Measurements from ENCODE around the gene EXOC6.

The EXOC6 gene

GRCh38 chr10:92890471-92890870 is 42.2 kb downstream of the EXOC6 start:
- TF ChIP-seq ESRRG (CRISPR knock-in tag; IDR thresholded peaks at IDR 0.05) (no peak), GLIS3 (CRISPR knock-in tag; IDR thresholded peaks at IDR 0.05) (no peak), PPARA (CRISPR knock-in tag; IDR thresholded peaks at IDR 0.05; ENCODE audit: borderline replicate concordance) (no peak), TCF4 (CRISPR knock-in tag; IDR thresholded peaks at IDR 0.05; ENCODE audit: borderline replicate concordance) (no peak), ARNTL (CRISPR knock-in tag; IDR thresholded peaks at IDR 0.05; ENCODE audit: borderline replicate concordance, low read depth) (no peak), ZC3H10 (CRISPR knock-in tag; IDR thresholded peaks at IDR 0.05) (no peak), CREB5 (CRISPR knock-in tag; IDR thresholded peaks at IDR 0.05; ENCODE audit: low read depth) (no peak), SNAI2 (CRISPR knock-in tag; IDR thresholded peaks at IDR 0.05) (no peak), ZNF8 (CRISPR knock-in tag; IDR thresholded peaks at IDR 0.05) (no peak), TSHZ2 (CRISPR knock-in tag; IDR thresholded peaks at IDR 0.05) (no peak), ZNF565 (CRISPR knock-in tag; conservative IDR thresholded peaks at IDR 0.05; ENCODE audit: low read depth) (no peak), ZNF70 (CRISPR knock-in tag; IDR thresholded peaks at IDR 0.05) (no peak)
- TF ChIP-seq, protein P1, sequence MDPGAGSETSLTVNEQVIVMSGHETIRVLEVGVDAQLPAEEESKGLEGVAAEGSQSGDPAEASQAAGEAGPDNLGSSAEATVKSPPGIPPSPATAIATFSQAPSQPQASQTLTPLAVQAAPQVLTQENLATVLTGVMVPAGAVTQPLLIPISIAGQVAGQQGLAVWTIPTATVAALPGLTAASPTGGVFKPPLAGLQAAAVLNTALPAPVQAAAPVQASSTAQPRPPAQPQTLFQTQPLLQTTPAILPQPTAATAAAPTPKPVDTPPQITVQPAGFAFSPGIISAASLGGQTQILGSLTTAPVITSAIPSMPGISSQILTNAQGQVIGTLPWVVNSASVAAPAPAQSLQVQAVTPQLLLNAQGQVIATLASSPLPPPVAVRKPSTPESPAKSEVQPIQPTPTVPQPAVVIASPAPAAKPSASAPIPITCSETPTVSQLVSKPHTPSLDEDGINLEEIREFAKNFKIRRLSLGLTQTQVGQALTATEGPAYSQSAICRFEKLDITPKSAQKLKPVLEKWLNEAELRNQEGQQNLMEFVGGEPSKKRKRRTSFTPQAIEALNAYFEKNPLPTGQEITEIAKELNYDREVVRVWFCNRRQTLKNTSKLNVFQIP (CRISPR knock-in tag; IDR thresholded peaks at IDR 0.05; ENCODE audit: borderline replicate concordance, low read depth) = no peak
- no peak for ATAC-seq

- peak; percentile 94 for ATAC-seq
- TF ChIP-seq TCF4 (CRISPR knock-in tag; IDR thresholded peaks at IDR 0.05; ENCODE audit: borderline replicate concordance) = no peak
- TF ChIP-seq OSR1 (CRISPR knock-in tag; IDR thresholded peaks at IDR 0.05) = no peak
- peak; percentile 58 for TF ChIP-seq ISL1 (CRISPR knock-in tag; IDR thresholded peaks at IDR 0.05)
- TF ChIP-seq ZFP3 (CRISPR knock-in tag; IDR thresholded peaks at IDR 0.05) = 0 out of 2 replicates have a peak, but pooled peaks have one; percentile 54
- no peak for TF ChIP-seq ZNF8 (CRISPR knock-in tag; IDR thresholded peaks at IDR 0.05)
- no peak for TF ChIP-seq ZNF565 (CRISPR knock-in tag; conservative IDR thresholded peaks at IDR 0.05; ENCODE audit: low read depth)
- no peak for TF ChIP-seq BACH2 (CRISPR knock-in tag; IDR thresholded peaks at IDR 0.05; ENCODE audit: borderline replicate concordance)
- TF ChIP-seq GLIS3 (CRISPR knock-in tag; IDR thresholded peaks at IDR 0.05) = 0 out of 2 replicates have a peak, but pooled peaks have one; percentile 30
- TF ChIP-seq TSHZ2 (CRISPR knock-in tag; IDR thresholded peaks at IDR 0.05) = peak; percentile 53; the same call in 1 of the 2 replicates
These were observed 43.8 kb downstream of the EXOC6 start for GRCh38 chr10:92891885-92892690.

- TF ChIP-seq ZFP3 (CRISPR knock-in tag; IDR thresholded peaks at IDR 0.05) (0 out of 2 replicates have a peak, but pooled peaks have one; percentile 4), OSR1 (CRISPR knock-in tag; IDR thresholded peaks at IDR 0.05) (no peak)
- ATAC-seq = no peak; the same call in 2 of the 3 replicates
These were observed 44.4 kb downstream of the EXOC6 start for GRCh38 chr10:92892691-92893054.

- ATAC-seq = no peak
- no peak for TF ChIP-seq CSDC2 (CRISPR knock-in tag; IDR thresholded peaks at IDR 0.05)
- TF ChIP-seq SNAI2 (CRISPR knock-in tag; IDR thresholded peaks at IDR 0.05) = no peak
- TF ChIP-seq RARB (CRISPR knock-in tag; IDR thresholded peaks at IDR 0.05) = no peak
- no peak for TF ChIP-seq PPARA (CRISPR knock-in tag; IDR thresholded peaks at IDR 0.05; ENCODE audit: borderline replicate concordance)
- no peak for TF ChIP-seq ARNTL (CRISPR knock-in tag; IDR thresholded peaks at IDR 0.05; ENCODE audit: borderline replicate concordance, low read depth)
- TF ChIP-seq ZNF70 (CRISPR knock-in tag; IDR thresholded peaks at IDR 0.05) = no peak
- TF ChIP-seq BACH2 (CRISPR knock-in tag; IDR thresholded peaks at IDR 0.05; ENCODE audit: borderline replicate concordance) = no peak
- no peak for TF ChIP-seq TCF4 (CRISPR knock-in tag; IDR thresholded peaks at IDR 0.05; ENCODE audit: borderline replicate concordance)
- TF ChIP-seq ZNF8 (CRISPR knock-in tag; IDR thresholded peaks at IDR 0.05) = no peak
- TF ChIP-seq CREB5 (CRISPR knock-in tag; IDR thresholded peaks at IDR 0.05; ENCODE audit: low read depth) = no peak
- TF ChIP-seq ESRRG (CRISPR knock-in tag; IDR thresholded peaks at IDR 0.05) = no peak
- TF ChIP-seq ISL1 (CRISPR knock-in tag; IDR thresholded peaks at IDR 0.05) = no peak
- TF ChIP-seq, protein P1 (CRISPR knock-in tag; IDR thresholded peaks at IDR 0.05; ENCODE audit: borderline replicate concordance, low read depth) = no peak
- no peak for TF ChIP-seq OSR1 (CRISPR knock-in tag; IDR thresholded peaks at IDR 0.05)
- no peak for TF ChIP-seq ZC3H10 (CRISPR knock-in tag; IDR thresholded peaks at IDR 0.05)
- TF ChIP-seq ZFP30 (CRISPR knock-in tag; IDR thresholded peaks at IDR 0.05) = no peak
- no peak for TF ChIP-seq ZFP3 (CRISPR knock-in tag; IDR thresholded peaks at IDR 0.05)
These were observed 45.8 kb downstream of the EXOC6 start for GRCh38 chr10:92894081-92894655.

Data from SK-N-SH treated with all-trans-retinoic acid at 6 μM for 48 hours (cell line).